IgD-negative memory B cell (primary cell): ENCODE measurements around the gene PCDHB10. TPM values are rescaled to one million over a fixed set of nuclear protein-coding genes. Genes with fewer than 3 reads are reported as not detected.
"Not testable (repeated sequence)": the region's sequence is repeated elsewhere in the genome, so short reads cannot be mapped to it uniquely, and the experiment has no call there.

Source experiments
- H3K27ac Mint-ChIP-seq, 3 donors: one replicate each; pipeline ENCODE4 v1.8.0; 2020 to 2022; ENCODE audit warnings: mild to moderate bottlenecking in 3 of 3, mixed read lengths in 3 of 3, moderate library complexity in 1 of 3
- H3K27me3 Mint-ChIP-seq: one replicate; pipeline ENCODE4 v1.8.0; 2021; ENCODE audit warnings: mixed read lengths
- H3K36me3 Mint-ChIP-seq: one replicate; pipeline ENCODE4 v1.8.0; 2020; ENCODE audit warnings: mild to moderate bottlenecking, mixed read lengths
- H3K4me1 Mint-ChIP-seq, 3 donors: one replicate each; pipeline ENCODE4 v1.8.0; 2020 to 2022; ENCODE audit warnings: mixed read lengths in 3 of 3, mild to moderate bottlenecking in 1 of 3
- H3K4me3 Mint-ChIP-seq, 4 donors: one replicate each; pipeline ENCODE4 v1.8.0; 2020 to 2022; ENCODE audit warnings: mild to moderate bottlenecking in 4 of 4, mixed read lengths in 4 of 4, moderate library complexity in 3 of 4
- H3K9me3 Mint-ChIP-seq, 3 donors: one replicate each; pipeline ENCODE4 v1.8.0; 2020 to 2021; ENCODE audit warnings: mixed read lengths in 3 of 3, mild to moderate bottlenecking in 1 of 3
- polyA plus RNA-seq: library from polyadenylated mRNA; unstranded; fragments of 300-500 nt; fragmentation: Illumina TruSeq; gene quantifications from one replicate; pipeline ENCODE4 v1.2.3, GENCODE V29; 2021

PCDHB10 gene
- polyA plus RNA-seq: not detected

GRCh38 chr5:141192110-141192725 is at the start of gene PCDHB10:
TSS of gene PCDHB10 (plus strand) at chr5:141192353. CDS start at chr5:141192553, 200 bp downstream.
- peaks cover 13% of the 10 kb centered on the region for H3K27me3 Mint-ChIP-seq
- no peak within 1 kb of the TSS for H3K27ac Mint-ChIP-seq
- peak within 1 kb of the TSS in 2 of 4 donors; percentile 54 to 65 for H3K4me3 Mint-ChIP-seq
- peaks cover 6 to 33% (median 14%) of the 10 kb centered on the region in 3 donors for H3K9me3 Mint-ChIP-seq
- H3K36me3 Mint-ChIP-seq: no peaks in the 10 kb centered on the region
- H3K4me1 Mint-ChIP-seq: peaks cover 0 to under 1% (median 0%) of the 10 kb centered on the region in 3 donors

GRCh38 chr5:141149812-141150211 is 42.3 kb upstream of the PCDHB10 start, which contains the start of gene PCDHB6:
TSS of gene PCDHB6 (plus strand) at chr5:141150057. CDS start at chr5:141150258, 201 bp downstream.
- Mint-ChIP-seq H3K27me3 (peaks cover 10% of the 10 kb centered on the region), H3K4me3 (peak within 1 kb of the TSS in 3 of 4 donors; percentile 37 to 79 (median 71)), H3K4me1 (peaks cover 3 to 5% (median 4%) of the 10 kb centered on the region in 3 donors), H3K36me3 (peaks cover 2% of the 10 kb centered on the region), H3K27ac (peak within 1 kb of the TSS in 1 of 3 donors; percentile 72), H3K9me3 (peaks cover 4 to 21% (median 7%) of the 10 kb centered on the region in 3 donors)

- Mint-ChIP-seq H3K9me3 (peaks cover 4 to 21% (median 7%) of the 10 kb centered on the region in 3 donors), H3K27ac (peak overlapping the region in 1 of 3 donors; percentile 72), H3K4me1 (peaks cover 3 to 5% (median 4%) of the 10 kb centered on the region in 3 donors)
Measured at GRCh38 chr5:141150224-141150992, 41.7 kb upstream of the PCDHB10 start.

DNA sequence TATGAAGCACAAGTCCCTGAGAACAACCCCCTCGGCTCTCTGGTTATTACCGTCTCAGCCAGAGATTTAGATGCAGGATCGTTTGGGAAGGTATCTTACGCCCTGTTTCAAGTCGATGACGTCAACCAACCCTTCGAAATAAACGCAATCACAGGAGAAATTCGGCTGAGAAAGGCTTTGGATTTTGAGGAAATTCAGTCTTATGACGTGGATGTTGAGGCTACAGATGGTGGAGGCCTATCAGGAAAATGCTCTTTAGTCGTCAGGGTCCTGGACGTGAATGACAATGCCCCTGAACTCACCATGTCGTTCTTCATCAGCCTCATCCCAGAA is 41.2 kb upstream of the PCDHB10 start:
- H3K36me3 Mint-ChIP-seq: no peaks in the 10 kb centered on the region
- peaks cover 4 to 5% (median 4%) of the 10 kb centered on the region in 3 donors for H3K4me1 Mint-ChIP-seq
- H3K4me3 Mint-ChIP-seq: peak overlapping the region in 1 of 4 donors; percentile 18
- peaks cover 13% of the 10 kb centered on the region for H3K27me3 Mint-ChIP-seq
- H3K27ac Mint-ChIP-seq: no peak overlapping the region
- H3K9me3 Mint-ChIP-seq: peaks cover 4 to 22% (median 7%) of the 10 kb centered on the region in 3 donors

More at GRCh38 chr5:141150224-141150992, 41.7 kb upstream of the PCDHB10 start:
- peaks cover 10% of the 10 kb centered on the region for H3K27me3 Mint-ChIP-seq
- H3K36me3 Mint-ChIP-seq: no peaks in the 10 kb centered on the region
- H3K4me3 Mint-ChIP-seq: peak overlapping the region in 3 of 4 donors; percentile 37 to 79 (median 71)

- peaks cover 4 to 26% (median 11%) of the 10 kb centered on the region in 3 donors for H3K9me3 Mint-ChIP-seq
- H3K36me3 Mint-ChIP-seq, H3K4me1 Mint-ChIP-seq, H3K4me3 Mint-ChIP-seq, H3K27ac Mint-ChIP-seq: not testable (repeated sequence)
- peaks cover 13% of the 10 kb centered on the region for H3K27me3 Mint-ChIP-seq
Measured at GRCh38 chr5:141151632-141152031, 40.5 kb upstream of the PCDHB10 start.

DNA sequence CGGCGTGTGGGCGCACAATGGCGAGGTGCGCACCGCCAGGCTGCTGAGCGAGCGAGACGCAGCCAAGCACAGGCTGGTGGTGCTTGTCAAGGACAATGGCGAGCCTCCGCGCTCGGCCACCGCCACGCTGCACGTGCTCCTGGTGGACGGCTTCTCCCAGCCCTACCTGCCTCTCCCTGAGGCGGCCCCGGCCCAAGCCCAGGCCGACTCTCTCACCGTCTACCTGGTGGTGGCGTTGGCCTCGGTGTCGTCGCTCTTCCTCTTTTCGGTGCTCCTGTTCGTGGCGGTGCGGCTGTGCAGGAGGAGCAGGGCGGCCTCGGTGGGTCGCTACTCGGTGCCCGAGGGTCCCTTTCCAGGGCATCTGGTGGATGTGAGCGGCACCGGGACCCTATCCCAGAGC is 40.1 kb upstream of the PCDHB10 start:
- not testable (repeated sequence) for H3K27ac Mint-ChIP-seq, H3K4me3 Mint-ChIP-seq, H3K36me3 Mint-ChIP-seq, H3K4me1 Mint-ChIP-seq
- H3K27me3 Mint-ChIP-seq: peaks cover 13% of the 10 kb centered on the region
- H3K9me3 Mint-ChIP-seq: peaks cover 4 to 26% (median 11%) of the 10 kb centered on the region in 3 donors

DNA sequence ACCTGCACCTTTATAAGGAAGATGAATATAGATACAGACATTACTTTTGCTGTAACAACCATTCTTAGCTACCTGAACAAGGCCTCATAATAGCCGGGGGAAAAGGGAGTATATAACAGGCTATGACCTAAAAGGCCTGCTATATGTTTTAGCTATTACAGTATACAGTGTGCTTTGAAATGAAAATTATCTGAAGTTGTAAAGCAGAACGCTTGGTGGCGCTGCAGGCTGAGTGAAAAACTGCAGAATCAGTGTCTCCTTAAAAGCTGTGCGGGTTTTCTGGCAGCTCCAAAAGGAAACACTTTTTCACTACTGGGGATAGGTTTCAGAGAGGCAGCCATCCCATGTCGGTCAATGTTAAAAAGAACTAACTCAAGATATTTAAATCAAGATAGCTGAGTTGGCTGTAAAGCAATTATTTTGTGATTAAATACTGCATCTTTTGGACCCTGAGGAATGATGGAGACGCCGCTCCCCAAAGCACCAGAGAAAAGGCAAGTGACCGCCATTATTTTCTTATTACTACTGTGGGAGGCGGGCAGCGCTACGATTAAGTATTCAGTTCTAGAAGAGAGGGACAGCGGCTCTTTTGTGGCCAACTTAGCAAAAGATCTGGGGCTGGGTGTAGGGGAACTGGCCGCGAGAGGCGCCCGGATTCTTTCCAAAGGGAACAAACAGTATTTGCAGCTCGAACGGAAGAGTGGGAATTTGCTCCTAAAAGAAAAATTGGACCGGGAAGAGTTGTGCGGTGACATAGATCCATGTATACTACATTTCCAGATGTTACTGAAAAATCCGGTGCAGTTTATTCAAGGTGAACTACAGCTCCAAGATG is 36.4 kb upstream of the PCDHB10 start:
- Mint-ChIP-seq H3K27ac (no peak overlapping the region), H3K36me3 (no peaks in the 10 kb centered on the region), H3K27me3 (peaks cover 10% of the 10 kb centered on the region), H3K4me1 (peaks cover 0 to 3% (median 0%) of the 10 kb centered on the region in 3 donors), H3K4me3 (no peak overlapping the region), H3K9me3 (peaks cover 4 to 20% (median 10%) of the 10 kb centered on the region in 3 donors)

DNA sequence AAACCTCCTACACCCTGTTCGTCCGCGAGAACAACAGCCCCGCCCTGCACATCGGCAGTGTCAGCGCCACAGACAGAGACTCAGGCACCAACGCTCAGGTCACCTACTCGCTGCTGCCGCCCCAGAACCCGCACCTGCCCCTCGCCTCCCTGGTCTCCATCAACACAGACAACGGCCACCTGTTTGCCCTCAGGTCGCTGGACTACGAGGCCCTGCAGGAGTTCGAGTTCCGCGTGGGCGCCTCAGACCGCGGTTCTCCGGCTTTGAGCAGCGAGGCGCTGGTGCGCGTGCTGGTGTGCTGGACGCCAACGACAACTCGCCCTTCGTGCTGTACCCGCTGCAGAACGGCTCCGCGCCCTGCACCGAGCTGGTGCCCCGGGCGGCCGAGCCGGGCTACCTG is 34.8 kb upstream of the PCDHB10 start:
- peaks cover 4 to 14% (median 10%) of the 10 kb centered on the region in 3 donors for H3K9me3 Mint-ChIP-seq
- H3K27me3 Mint-ChIP-seq: not testable (repeated sequence)

GRCh38 chr5:141157901-141158300 is 34.3 kb upstream of the PCDHB10 start:
- H3K27me3 Mint-ChIP-seq: not testable (repeated sequence)

More for the DNA sequence above, 34.8 kb upstream of the PCDHB10 start:
- H3K27ac Mint-ChIP-seq, H3K4me3 Mint-ChIP-seq, H3K4me1 Mint-ChIP-seq, H3K36me3 Mint-ChIP-seq: not testable (repeated sequence)

DNA sequence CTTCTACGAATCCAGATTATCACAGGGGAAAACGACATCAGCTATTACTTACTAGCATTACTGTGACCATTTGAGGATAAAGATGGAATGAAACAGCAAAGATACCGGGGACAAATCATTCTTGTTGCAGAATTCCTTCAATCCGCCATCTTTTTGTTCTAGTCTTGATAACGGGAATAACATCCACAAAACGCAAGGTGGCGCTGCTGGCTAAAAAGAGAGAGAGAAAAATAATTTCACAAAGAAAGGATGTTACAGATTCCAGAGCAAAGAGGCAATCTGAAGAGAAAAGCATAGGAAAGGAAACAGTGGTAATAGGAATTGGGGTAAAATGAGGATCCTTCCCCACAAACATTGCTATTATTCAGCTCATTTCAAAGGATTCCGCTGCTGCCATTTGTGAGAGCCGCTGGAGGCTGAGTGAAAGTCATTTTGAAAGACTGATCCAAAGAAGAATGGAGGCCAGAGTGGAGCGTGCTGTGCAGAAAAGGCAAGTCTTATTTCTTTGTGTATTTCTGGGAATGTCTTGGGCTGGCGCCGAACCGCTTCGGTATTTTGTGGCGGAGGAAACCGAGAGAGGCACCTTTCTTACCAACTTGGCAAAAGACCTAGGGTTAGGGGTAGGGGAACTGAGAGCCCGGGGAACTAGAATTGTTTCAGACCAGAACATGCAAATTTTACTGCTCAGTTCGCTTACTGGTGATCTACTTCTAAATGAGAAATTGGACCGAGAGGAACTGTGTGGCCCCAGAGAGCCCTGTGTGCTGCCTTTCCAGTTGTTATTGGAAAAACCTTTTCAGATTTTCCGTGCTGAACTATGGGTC is 19.6 kb upstream of the PCDHB10 start, which contains the start of gene PCDHB7:
Gene PCDHB7, plus strand, starts transcription at position 264 of the 824 bp plus-strand sequence. Its CDS starts 192 bp downstream, at position 456.
- peaks cover 14% of the 10 kb centered on the region for H3K27me3 Mint-ChIP-seq
- peaks cover 2% of the 10 kb centered on the region for H3K36me3 Mint-ChIP-seq
- peaks cover 2 to 11% (median 4%) of the 10 kb centered on the region in 3 donors for H3K9me3 Mint-ChIP-seq
- H3K4me3 Mint-ChIP-seq: no peak within 1 kb of the TSS
- no peak within 1 kb of the TSS for H3K27ac Mint-ChIP-seq
- peaks cover 0 to 2% (median 0%) of the 10 kb centered on the region in 3 donors for H3K4me1 Mint-ChIP-seq

More at GRCh38 chr5:141157901-141158300, 34.3 kb upstream of the PCDHB10 start:
- not testable (repeated sequence) for H3K4me3 Mint-ChIP-seq, H3K36me3 Mint-ChIP-seq, H3K4me1 Mint-ChIP-seq, H3K27ac Mint-ChIP-seq
- peaks cover 4 to 15% (median 10%) of the 10 kb centered on the region in 3 donors for H3K9me3 Mint-ChIP-seq

- not testable (repeated sequence) for H3K27ac Mint-ChIP-seq, H3K4me1 Mint-ChIP-seq, H3K4me3 Mint-ChIP-seq, H3K36me3 Mint-ChIP-seq, H3K9me3 Mint-ChIP-seq, H3K27me3 Mint-ChIP-seq
Measured at GRCh38 chr5:141174291-141175104, 17.7 kb upstream of the PCDHB10 start.

GRCh38 chr5:141175933-141176332 is 16.2 kb upstream of the PCDHB10 start:
- H3K4me3 Mint-ChIP-seq: no peak overlapping the region
- no peaks in the 10 kb centered on the region for H3K36me3 Mint-ChIP-seq
- H3K9me3 Mint-ChIP-seq: peaks cover 0 to 4% (median 2%) of the 10 kb centered on the region in 3 donors
- peaks cover 0 to 2% (median 0%) of the 10 kb centered on the region in 3 donors for H3K4me1 Mint-ChIP-seq
- H3K27me3 Mint-ChIP-seq: peaks cover 8% of the 10 kb centered on the region
- no peak overlapping the region for H3K27ac Mint-ChIP-seq

- peaks cover 17% of the 10 kb centered on the region for H3K27me3 Mint-ChIP-seq
- not testable (repeated sequence) for H3K4me3 Mint-ChIP-seq, H3K9me3 Mint-ChIP-seq, H3K36me3 Mint-ChIP-seq, H3K27ac Mint-ChIP-seq, H3K4me1 Mint-ChIP-seq
Measured at GRCh38 chr5:141177577-141178191, 14.5 kb upstream of the PCDHB10 start, which contains the start of gene PCDHB8. TSS of gene PCDHB8 (plus strand) at chr5:141177790. CDS start at chr5:141178035, 245 bp downstream.
